AG10803 (cell line): ENCODE results near the gene FKRP.

Experiments used
- DNase-seq: peaks from one replicate; pipeline ENCODE4 v3.0.0; 2010; ENCODE audit warnings: low read depth
- H3K4me3 ChIP-seq: 2 replicates; pipeline ENCODE4 v1.5.1; 2011; ENCODE audit warnings: mild to moderate bottlenecking, low read length, control low read depth
- CTCF ChIP-seq: conservative IDR thresholded peaks from 2 replicates; pipeline ENCODE4 v1.5.1; 2011; ENCODE audit warnings: mild to moderate bottlenecking, low read length, control low read depth, inconsistent platforms

FKRP gene

GRCh38 chr19:46725036-46725820, 20.6 kb upstream of the FKRP start:
- H3K4me3 ChIP-seq: no peak overlapping the region
- no peak for TF ChIP-seq CTCF

GRCh38 chr19:46725859-46726393, 19.9 kb upstream of the FKRP start:
- no peak overlapping the region for H3K4me3 ChIP-seq
- no peak for TF ChIP-seq CTCF
- DNase-seq: no peak

More at GRCh38 chr19:46725036-46725820, 20.6 kb upstream of the FKRP start:
- DNase-seq: no peak

- no peak for DNase-seq
- H3K4me3 ChIP-seq: no peak overlapping the region
- TF ChIP-seq CTCF: no peak
These were observed 19.3 kb upstream of the FKRP start for GRCh38 chr19:46726551-46726950.

- TF ChIP-seq CTCF: no peak
- DNase-seq: no peak
- no peak overlapping the region for H3K4me3 ChIP-seq
These were observed 18.8 kb upstream of the FKRP start for GRCh38 chr19:46726971-46727501.

- no peak for TF ChIP-seq CTCF
- no peak overlapping the region for H3K4me3 ChIP-seq
These were observed 18.1 kb upstream of the FKRP start for GRCh38 chr19:46727757-46728156.

GRCh38 chr19:46728208-46728607, 17.6 kb upstream of the FKRP start:
- H3K4me3 ChIP-seq: no peak overlapping the region
- no peak for TF ChIP-seq CTCF
- DNase-seq: no peak

More at GRCh38 chr19:46727757-46728156, 18.1 kb upstream of the FKRP start:
- no peak for DNase-seq

- no peak overlapping the region for H3K4me3 ChIP-seq
- DNase-seq: peak; percentile 43
- peak; percentile 71 for TF ChIP-seq CTCF
These were observed 17.0 kb upstream of the FKRP start for GRCh38 chr19:46728693-46729339.
